ENCODE data around the gene PPP1R13B.

The PPP1R13B gene

DNA sequence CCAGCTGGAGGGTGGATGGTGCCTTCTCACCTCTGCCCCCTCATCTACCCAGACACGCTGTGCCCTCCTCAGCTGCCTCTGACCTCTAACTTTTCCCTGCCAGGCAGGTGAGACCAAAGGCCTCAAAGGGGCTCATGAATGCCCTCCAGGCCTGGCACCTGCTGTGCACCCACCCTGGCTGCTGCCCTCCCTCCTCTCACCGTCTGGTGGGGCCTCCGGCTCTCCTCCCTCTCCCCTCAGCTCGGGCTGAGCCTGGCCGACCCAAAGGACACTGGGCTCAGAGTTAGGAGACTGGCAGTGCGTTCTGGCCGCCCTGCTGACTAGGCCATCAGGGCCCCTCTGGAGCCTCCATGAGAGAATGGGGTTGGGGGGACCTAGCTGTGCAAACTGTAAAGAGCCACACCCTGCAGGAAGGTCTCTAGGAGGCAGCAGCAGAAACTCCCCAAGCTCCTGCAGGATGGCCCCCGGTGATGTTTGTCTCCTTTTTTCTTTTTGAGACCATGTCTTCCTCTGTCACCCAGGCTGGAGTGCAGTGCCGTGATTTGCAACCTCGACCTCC, 40.3 kb upstream of the PPP1R13B start:
- Histone ChIP-seq H3K27me3 (ENCODE audit: control insufficient read depth, insufficient read depth, low read length) (no peaks in the 10 kb centered on the region), H3K27ac (ENCODE audit: low read depth, low read length) (no peak overlapping the region), H3K9ac (ENCODE audit: low read length) (no peak overlapping the region), H3K4me1 (ENCODE audit: control insufficient read depth, insufficient read depth, low read length) (peaks cover 2% of the 10 kb centered on the region), H3K36me3 (ENCODE audit: control insufficient read depth, insufficient read depth, low read length) (no peaks in the 10 kb centered on the region), H3K4me3 (ENCODE audit: low read length) (no peak overlapping the region)

DNA sequence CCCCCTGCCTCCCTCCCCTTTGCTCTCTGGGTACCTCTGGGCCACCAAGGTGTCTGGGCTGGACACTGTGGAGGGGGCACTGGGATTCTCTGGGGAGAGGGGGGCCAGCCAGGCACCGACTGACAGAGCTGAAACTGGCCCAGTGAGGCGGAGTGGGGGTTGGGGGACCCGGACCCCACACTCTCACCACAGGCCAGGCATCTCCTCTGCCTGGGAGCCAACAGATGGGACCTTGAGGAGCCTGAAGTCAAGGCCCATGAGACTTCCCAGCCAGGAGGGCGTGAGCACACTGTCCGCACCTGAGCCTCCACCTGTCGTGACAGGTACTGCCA, 39.8 kb upstream of the PPP1R13B start:
- H3K4me1 ChIP-seq (ENCODE audit: control insufficient read depth, insufficient read depth, low read length), result peaks cover 6% of the 10 kb centered on the region
- no peak overlapping the region for H3K4me3 ChIP-seq (ENCODE audit: low read length)
- no peak overlapping the region for H3K27ac ChIP-seq (ENCODE audit: low read depth, low read length)
- H3K36me3 ChIP-seq (ENCODE audit: control insufficient read depth, insufficient read depth, low read length), result no peaks in the 10 kb centered on the region
- H3K9ac ChIP-seq (ENCODE audit: low read length), result no peak overlapping the region
- H3K27me3 ChIP-seq (ENCODE audit: control insufficient read depth, insufficient read depth, low read length), result no peaks in the 10 kb centered on the region

DNA sequence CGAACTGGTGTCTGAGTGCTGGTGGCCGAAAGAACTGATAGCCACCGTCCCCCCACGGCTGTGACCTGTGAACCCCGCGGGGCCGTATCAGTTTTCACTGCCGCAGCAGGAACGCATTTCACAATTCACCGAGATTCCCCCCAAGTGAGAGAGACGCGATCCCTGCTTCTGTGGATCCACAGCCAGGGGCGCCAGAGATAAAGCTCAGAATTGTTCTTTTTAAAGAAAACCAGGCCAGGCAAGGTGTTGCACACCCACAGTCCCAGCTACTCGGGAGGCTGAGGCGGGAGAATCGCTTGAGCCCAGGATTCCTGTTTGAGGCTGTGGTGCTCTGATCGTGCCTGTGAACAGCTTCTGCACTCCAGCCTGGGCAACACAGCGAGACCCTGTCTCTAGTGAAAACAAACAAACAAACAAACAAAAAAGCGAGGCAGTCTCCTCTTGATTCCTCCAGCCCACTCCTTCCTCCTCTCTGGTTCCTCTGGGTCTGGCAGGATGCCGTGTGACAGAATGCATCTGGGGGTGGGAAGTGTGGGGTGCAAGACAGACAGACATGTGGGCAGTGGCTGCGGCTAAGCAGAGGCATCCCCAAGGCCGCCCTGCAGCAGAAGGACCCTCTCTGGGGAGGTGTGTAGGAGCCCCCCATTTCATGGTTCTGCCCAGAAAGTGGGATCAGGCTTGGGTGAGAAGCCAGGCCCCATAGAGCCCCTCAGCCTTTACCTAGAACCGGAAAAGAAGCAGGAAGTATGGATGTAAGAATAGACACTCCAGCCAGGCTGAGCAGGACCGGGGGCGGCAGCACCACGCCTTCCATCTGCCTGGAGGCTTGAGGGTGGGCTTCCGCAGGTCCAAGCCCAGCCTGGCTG, 39.2 kb upstream of the PPP1R13B start:
- no peak overlapping the region for H3K4me3 ChIP-seq (ENCODE audit: low read length)
- H3K4me1 ChIP-seq (ENCODE audit: control insufficient read depth, insufficient read depth, low read length), result peaks cover 11% of the 10 kb centered on the region
- no peak overlapping the region for H3K9ac ChIP-seq (ENCODE audit: low read length)
- no peak overlapping the region for H3K27ac ChIP-seq (ENCODE audit: low read depth, low read length)
- H3K27me3 ChIP-seq (ENCODE audit: control insufficient read depth, insufficient read depth, low read length), result no peaks in the 10 kb centered on the region
- no peaks in the 10 kb centered on the region for H3K36me3 ChIP-seq (ENCODE audit: control insufficient read depth, insufficient read depth, low read length)

DNA sequence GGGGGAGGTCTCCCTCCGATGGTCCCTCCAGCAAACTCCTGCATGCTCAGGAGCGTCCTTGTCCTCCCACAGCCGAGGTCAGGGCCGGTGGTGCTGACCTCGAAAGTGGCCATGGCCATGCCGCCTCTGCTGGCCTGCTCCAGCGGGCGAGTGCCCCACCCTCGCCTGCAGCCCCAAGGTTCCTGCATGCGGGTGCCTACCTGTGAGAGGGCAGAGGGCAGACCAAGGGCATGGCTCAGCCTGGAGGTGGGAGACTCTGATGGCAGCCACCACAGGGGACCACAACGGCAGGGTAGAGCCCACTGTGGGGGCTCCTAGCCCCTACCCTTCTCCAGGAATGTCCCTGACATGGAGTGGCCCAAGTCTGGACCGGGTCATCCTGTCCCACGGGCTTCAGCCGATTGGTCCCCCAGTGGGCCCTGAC, 38.1 kb upstream of the PPP1R13B start:
- Histone ChIP-seq H3K4me3 (ENCODE audit: low read length) (no peak overlapping the region), H3K9ac (ENCODE audit: low read length) (no peak overlapping the region), H3K4me1 (ENCODE audit: control insufficient read depth, insufficient read depth, low read length) (peaks cover 19% of the 10 kb centered on the region), H3K27me3 (ENCODE audit: control insufficient read depth, insufficient read depth, low read length) (no peaks in the 10 kb centered on the region), H3K36me3 (ENCODE audit: control insufficient read depth, insufficient read depth, low read length) (no peaks in the 10 kb centered on the region), H3K27ac (ENCODE audit: low read depth, low read length) (no peak overlapping the region)

DNA sequence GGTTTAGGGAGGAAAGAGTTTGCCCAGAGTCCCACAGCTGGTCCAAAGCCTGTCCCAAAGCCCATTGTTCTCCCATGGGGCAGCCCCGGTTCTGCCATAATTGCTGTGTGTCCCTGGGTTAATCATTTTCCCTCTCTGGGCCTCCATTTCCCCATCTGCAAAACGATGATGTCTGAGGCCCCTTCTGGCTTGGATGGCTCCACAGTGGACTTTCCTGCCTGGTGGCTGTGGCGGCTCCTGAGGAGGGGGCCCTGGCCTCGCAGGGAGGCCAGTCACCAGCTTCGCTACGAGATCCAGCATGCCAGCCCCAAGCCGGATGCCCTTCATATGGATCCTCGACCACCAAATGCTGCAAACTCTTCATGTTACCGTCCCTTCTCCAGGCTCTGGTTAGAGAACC, 37.5 kb upstream of the PPP1R13B start:
- H3K4me3 ChIP-seq (ENCODE audit: low read length), result no peak overlapping the region
- no peak overlapping the region for H3K27ac ChIP-seq (ENCODE audit: low read depth, low read length)
- no peaks in the 10 kb centered on the region for H3K27me3 ChIP-seq (ENCODE audit: control insufficient read depth, insufficient read depth, low read length)
- no peak overlapping the region for H3K9ac ChIP-seq (ENCODE audit: low read length)
- no peaks in the 10 kb centered on the region for H3K36me3 ChIP-seq (ENCODE audit: control insufficient read depth, insufficient read depth, low read length)
- peaks cover 26% of the 10 kb centered on the region for H3K4me1 ChIP-seq (ENCODE audit: control insufficient read depth, insufficient read depth, low read length)

DNA sequence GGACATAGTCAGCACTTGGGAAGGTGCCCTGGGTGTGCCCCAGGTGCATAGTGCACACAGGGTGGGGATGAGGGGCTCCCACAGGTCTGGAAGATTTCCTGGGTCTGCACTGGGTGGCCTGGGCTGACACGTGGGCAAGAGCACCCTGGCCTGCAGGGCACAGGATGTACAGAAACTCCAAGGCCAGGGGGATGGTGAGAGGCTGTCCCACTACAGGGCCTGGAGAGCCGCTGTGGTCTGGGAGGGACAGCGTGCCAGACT, 35.8 kb upstream of the PPP1R13B start:
- H3K4me1 ChIP-seq (ENCODE audit: control insufficient read depth, insufficient read depth, low read length), result peaks cover 27% of the 10 kb centered on the region

DNA sequence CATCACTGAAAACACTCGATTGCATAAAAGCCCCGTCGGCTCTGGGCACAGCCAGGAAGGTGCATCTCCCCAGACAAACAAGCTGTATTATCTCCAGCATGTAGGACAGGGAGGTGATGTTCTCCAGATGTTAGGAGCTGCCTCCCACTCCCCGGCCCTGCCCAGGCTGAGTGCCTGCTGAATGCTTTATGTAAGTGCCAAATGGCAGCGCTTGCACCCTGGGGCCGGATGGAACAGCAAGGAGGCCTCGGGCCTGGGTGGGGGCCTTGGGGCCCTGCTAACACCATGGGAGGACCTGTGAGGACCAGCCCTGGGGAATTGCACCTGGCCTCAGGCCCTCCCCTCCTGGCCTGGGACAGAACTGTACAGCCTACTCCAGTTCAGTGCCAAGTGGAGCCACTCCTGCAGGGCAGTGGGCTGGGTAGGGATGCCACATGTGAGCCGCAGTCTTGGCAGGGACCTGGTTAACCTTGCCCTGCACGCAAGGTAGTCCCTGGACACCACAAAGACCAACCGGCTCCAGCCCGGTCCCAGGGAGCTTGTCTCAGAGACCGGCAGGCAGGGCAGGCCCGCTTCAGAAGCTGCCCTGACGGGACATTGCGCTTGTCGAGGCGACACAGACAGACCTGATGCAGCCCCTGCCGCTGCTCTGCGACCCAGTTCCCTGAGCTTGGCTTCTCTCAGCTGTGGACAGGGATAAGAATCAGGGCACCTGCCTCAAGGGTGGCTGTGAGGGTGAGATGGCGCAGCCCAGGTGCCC, 35.3 kb upstream of the PPP1R13B start:
- Histone ChIP-seq H3K9ac (ENCODE audit: low read length) (no peak overlapping the region), H3K27ac (ENCODE audit: low read depth, low read length) (peak overlapping the region; percentile 67), H3K4me1 (ENCODE audit: control insufficient read depth, insufficient read depth, low read length) (peaks cover 27% of the 10 kb centered on the region), H3K4me3 (ENCODE audit: low read length) (no peak overlapping the region), H3K36me3 (ENCODE audit: control insufficient read depth, insufficient read depth, low read length) (no peaks in the 10 kb centered on the region), H3K27me3 (ENCODE audit: control insufficient read depth, insufficient read depth, low read length) (no peaks in the 10 kb centered on the region)

More for the DNA sequence above, 35.8 kb upstream of the PPP1R13B start:
- no peak overlapping the region for H3K27ac ChIP-seq (ENCODE audit: low read depth, low read length)
- no peaks in the 10 kb centered on the region for H3K36me3 ChIP-seq (ENCODE audit: control insufficient read depth, insufficient read depth, low read length)
- no peak overlapping the region for H3K9ac ChIP-seq (ENCODE audit: low read length)
- no peak overlapping the region for H3K4me3 ChIP-seq (ENCODE audit: low read length)
- H3K27me3 ChIP-seq (ENCODE audit: control insufficient read depth, insufficient read depth, low read length), result no peaks in the 10 kb centered on the region

DNA sequence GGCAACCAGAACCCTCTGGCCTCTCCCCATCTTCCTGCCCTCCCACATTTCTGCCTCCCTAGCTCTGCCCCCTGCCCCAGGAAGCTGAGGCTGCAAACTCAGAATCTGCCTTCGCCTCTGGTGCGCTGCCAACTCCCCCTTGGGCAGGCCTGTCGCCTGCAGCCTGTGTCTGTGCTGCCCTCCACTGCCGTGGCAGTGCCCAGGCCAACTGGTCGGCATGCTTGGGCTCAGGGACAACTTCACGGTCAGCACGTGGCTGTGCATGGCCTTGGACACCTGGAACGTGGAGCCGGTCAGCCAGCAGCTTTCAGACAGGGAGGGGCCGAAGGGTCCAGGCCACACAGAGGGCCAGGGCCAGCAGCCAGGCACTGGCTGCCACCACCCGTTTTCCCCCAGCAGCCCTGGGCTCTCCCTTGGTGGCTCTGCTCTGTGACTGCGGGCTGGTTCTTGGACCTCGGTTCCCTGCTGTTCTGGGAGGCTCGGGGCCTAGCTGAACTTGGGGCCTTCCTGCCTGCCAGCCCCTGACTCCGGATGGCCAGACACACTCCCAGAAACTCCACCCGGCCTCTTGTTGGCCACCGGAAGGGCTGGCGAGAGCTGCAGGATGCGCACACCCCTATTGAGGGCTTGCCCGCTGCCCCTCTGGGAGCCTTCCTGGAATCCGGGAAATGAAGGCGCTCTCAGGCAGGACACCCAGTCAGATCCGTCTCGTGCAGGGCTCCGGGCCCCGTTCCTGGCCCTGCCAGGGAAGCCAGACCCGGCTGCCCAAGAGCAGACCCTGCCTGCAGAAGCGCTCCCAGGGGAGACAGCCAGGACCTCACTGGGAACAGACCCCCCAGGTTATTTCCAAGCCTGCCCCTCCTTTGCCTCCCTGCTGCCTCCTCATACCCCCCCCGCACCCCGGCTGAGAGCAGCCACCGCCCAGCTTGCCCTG, 34.2 kb upstream of the PPP1R13B start:
- no peak overlapping the region for H3K9ac ChIP-seq (ENCODE audit: low read length)
- H3K4me3 ChIP-seq (ENCODE audit: low read length), result no peak overlapping the region
- peaks cover 27% of the 10 kb centered on the region for H3K4me1 ChIP-seq (ENCODE audit: control insufficient read depth, insufficient read depth, low read length)
- no peaks in the 10 kb centered on the region for H3K27me3 ChIP-seq (ENCODE audit: control insufficient read depth, insufficient read depth, low read length)
- H3K27ac ChIP-seq (ENCODE audit: low read depth, low read length), result peak overlapping the region; percentile 67
- no peaks in the 10 kb centered on the region for H3K36me3 ChIP-seq (ENCODE audit: control insufficient read depth, insufficient read depth, low read length)

DNA sequence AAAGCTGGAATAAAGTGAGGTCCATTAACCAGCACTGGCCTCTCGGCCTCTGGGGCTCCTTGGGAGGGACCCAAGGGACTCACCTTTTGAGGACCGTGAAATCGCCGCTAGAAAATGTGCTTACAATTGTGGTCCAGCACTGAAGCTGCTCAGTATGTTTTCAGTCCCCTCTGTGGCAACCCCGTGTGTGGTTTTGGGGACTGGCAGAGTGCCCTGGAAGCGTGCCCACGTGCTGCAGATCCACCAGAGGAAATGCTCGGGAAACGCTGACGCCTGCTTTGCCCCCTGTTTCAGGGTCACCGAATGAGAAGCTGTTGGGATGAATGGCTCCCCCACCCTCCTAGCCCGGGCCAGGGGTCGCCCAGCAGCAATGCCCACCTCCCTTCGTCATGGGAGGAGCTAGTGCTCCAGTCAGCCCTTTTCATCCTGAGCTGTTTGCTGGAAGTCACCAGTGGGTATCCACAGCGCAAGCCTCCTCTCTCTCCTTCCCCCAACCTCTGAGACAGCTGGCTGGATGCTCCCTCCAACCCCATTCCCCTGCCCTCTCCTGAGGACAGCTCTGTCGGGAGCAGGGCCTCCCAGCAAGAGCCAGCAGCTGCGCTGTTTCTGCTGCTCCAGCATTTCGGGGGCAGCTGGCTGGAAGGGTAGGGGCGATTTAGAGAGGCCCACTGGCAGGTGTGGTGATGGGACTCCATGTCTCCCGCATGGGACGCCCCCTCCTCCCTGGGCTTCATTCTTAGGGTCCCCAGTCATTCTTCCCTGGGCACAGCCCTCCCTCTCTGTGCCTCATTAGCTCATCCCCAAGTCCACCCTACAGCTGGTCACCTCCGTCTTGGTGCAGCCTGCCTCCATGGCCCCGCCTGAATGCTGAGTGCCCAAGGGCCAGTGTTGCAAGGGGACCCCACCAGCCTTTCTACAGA, 33.2 kb upstream of the PPP1R13B start:
- H3K36me3 ChIP-seq (ENCODE audit: control insufficient read depth, insufficient read depth, low read length), result no peaks in the 10 kb centered on the region

DNA sequence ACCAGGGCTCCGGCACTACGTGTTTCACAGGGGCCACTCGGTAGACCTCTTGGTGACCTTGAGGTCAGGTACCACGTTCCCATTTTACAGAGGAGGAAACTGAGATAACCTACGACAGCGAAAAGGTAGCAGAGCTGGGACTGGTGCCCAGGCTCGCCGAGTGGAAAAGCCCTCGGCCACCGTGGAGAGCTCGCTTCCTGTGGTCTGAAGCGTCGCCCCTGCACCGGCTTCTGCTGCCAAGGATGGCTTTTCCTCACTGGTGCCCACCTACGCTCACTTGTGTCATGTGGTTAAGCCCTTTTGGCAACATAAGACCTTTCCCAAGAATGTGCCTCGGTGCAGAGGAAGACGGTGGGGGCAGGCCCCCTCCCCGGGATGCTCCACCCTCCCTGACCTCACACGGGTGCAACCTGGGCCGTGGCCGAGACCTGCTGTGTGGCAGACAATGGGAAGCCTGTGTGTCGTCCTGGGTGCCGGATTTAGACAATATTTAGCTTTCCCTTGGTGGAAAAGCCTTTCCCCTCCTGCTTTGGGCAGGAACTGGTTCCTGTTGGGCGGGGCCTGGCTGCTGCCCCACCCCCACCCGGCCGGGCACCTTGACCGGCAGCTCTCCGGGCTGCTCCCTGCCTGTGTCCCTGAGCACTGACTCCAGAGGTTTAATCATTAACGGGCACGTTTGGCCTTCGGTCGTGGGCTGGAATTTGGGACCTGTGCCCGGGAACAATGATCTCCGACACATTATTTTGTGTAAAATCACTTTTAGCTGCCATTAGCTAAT, 32.4 kb upstream of the PPP1R13B start:
- Histone ChIP-seq H3K4me3 (ENCODE audit: low read length) (peak overlapping the region; percentile 64), H3K27ac (ENCODE audit: low read depth, low read length) (peak overlapping the region; percentile 44)

More for the DNA sequence above, 33.2 kb upstream of the PPP1R13B start:
- peaks cover 27% of the 10 kb centered on the region for H3K4me1 ChIP-seq (ENCODE audit: control insufficient read depth, insufficient read depth, low read length)
- peak overlapping the region; percentile 64 for H3K4me3 ChIP-seq (ENCODE audit: low read length)
- H3K9ac ChIP-seq (ENCODE audit: low read length), result peak overlapping the region; percentile 27
- no peak overlapping the region for H3K27ac ChIP-seq (ENCODE audit: low read depth, low read length)
- H3K27me3 ChIP-seq (ENCODE audit: control insufficient read depth, insufficient read depth, low read length), result no peaks in the 10 kb centered on the region

DNA sequence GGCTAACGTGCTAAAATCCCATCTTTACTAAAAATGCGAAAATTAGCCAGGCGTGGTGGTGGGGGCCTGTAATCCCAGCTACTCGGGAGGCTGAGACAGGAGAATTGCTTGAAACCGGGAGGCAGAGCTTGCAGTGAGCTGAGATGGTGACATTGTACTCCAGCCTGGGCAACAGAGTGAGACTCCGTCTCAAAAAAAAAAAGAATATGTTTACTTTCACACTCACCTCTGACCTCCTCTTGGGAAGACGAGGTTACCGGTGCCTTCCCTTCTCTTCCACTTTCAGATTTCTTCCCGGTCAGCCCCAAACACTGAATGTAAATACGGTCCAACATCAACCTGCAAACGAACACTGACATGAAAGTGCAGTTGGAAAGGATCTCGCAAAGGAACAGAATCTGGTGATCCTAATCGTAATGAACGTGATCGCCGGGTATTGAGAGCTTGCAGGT, 31.8 kb upstream of the PPP1R13B start:
- no peak overlapping the region for H3K27ac ChIP-seq (ENCODE audit: low read depth, low read length)
- peak overlapping the region; percentile 64 for H3K4me3 ChIP-seq (ENCODE audit: low read length)
- H3K9ac ChIP-seq (ENCODE audit: low read length), result peak overlapping the region; percentile 32

More for the DNA sequence above, 32.4 kb upstream of the PPP1R13B start:
- Histone ChIP-seq H3K27me3 (ENCODE audit: control insufficient read depth, insufficient read depth, low read length) (no peaks in the 10 kb centered on the region), H3K9ac (ENCODE audit: low read length) (peak overlapping the region; percentile 32), H3K36me3 (ENCODE audit: control insufficient read depth, insufficient read depth, low read length) (no peaks in the 10 kb centered on the region), H3K4me1 (ENCODE audit: control insufficient read depth, insufficient read depth, low read length) (peaks cover 27% of the 10 kb centered on the region)

More for the DNA sequence above, 31.8 kb upstream of the PPP1R13B start:
- H3K27me3 ChIP-seq (ENCODE audit: control insufficient read depth, insufficient read depth, low read length), result no peaks in the 10 kb centered on the region
- H3K36me3 ChIP-seq (ENCODE audit: control insufficient read depth, insufficient read depth, low read length), result no peaks in the 10 kb centered on the region
- H3K4me1 ChIP-seq (ENCODE audit: control insufficient read depth, insufficient read depth, low read length), result peaks cover 27% of the 10 kb centered on the region
